ENCODE results near the gene ENPEP.

DNA sequence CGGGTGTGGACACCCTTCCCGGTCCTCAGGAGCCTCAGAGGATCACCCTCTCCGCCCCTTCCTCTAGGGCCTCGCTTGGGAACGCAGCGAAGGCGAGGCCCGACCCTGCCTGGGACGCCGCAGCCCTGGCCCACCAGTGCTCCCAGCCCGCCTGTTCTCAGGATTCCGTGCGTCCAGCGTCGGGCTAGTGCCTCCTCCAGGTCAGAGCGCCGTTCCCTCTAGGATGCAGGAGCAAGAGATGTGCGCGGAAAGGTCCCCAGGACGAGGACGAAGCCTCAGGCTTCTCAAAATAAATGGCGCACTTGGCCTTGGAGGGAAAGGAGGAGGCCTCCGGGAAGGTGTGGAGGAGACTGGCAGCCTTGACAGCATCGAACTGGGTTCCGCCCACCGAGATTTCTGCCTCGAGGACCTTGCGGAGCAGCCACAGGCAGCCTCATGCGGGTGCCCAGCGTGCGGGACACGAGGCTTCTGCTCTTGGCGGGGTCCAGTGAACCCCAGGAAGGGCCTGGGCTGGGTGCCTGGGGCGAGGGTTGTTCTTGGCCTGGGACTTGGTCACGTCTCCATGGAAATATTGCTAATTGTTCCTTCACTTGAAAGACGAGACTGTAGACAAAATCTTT, 111.8 kb downstream of the ENPEP start:
- TF ChIP-seq, protein P1, sequence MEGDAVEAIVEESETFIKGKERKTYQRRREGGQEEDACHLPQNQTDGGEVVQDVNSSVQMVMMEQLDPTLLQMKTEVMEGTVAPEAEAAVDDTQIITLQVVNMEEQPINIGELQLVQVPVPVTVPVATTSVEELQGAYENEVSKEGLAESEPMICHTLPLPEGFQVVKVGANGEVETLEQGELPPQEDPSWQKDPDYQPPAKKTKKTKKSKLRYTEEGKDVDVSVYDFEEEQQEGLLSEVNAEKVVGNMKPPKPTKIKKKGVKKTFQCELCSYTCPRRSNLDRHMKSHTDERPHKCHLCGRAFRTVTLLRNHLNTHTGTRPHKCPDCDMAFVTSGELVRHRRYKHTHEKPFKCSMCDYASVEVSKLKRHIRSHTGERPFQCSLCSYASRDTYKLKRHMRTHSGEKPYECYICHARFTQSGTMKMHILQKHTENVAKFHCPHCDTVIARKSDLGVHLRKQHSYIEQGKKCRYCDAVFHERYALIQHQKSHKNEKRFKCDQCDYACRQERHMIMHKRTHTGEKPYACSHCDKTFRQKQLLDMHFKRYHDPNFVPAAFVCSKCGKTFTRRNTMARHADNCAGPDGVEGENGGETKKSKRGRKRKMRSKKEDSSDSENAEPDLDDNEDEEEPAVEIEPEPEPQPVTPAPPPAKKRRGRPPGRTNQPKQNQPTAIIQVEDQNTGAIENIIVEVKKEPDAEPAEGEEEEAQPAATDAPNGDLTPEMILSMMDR (conservative IDR thresholded peaks at IDR 0.05; ENCODE audit: low read depth, low read length) = no peak
- TF ChIP-seq EZH2 (IDR thresholded peaks at IDR 0.05; ENCODE audit: borderline replicate concordance, low read depth, low read length, poor library complexity, severe bottlenecking) = no peak
